ENCODE measurements around the gene COX8A. TPM values are rescaled to one million over a fixed set of nuclear protein-coding genes. Genes with fewer than 3 reads are reported as not detected.

Gene COX8A
- total and polyA plus RNA-seq, 2 of the 13 experiments (the other 11 are each of a cell fraction or from before 2014, with no cell fraction given), result 202 to 406 TPM

DNA sequence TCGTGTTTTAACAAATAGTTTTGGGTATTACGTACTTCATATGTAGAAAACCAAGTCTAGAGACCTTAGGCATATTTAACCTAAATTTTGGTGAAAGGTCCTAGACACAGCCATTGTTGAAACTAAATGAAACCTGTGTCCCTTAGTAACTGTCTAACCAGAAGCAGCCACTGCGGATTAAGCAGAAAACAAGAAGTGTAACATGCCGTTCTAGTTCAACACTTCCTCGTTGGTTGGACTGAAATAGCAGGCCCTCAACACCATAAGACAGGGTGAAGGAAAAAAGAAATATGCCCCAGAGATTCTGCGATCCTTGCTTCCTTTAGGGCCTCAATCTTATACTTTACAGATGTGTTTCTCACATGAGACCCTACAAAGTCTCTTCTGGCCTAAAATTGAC is 33.6 kb upstream of the COX8A start (continued):
- TF ChIP-seq PAXIP1 (CRISPR knock-in tag; conservative IDR thresholded peaks at IDR 0.05) (no peak), PTBP1 (IDR thresholded peaks at IDR 0.05; ENCODE audit: low read depth, low read length, poor library complexity, severe bottlenecking) (no peak)

DNA sequence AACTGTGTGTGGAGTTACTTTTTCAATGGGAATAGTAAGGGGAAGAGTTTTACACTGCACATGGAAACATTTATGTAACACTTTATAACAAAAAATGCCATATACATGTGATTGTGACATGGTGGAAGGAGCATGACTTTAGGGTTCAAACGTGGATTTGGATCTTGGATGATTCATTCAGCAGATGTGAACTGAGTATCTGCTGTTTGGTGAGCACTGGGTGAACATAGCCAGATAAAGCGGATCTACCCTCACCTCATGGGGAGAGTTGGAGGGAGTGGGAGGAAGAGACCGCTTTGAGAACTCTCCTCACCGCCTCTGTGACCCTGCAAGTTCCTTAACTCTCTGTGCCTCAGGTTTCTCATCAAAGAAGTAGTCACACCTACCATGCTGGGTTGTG is 32.5 kb upstream of the COX8A start:
- ChIA-PET POLR2A (no interaction called here), CTCF (ENCODE audit: low intra/inter-chr PET ratio, low total read pairs) (no interaction called here)
- no peak for FAIRE-seq
- intact Hi-C loops (cut with micrococcal nuclease; ENCODE audit: unreplicated experiment) (no loop called here), in situ Hi-C loops (cut with HindIII; ENCODE audit: extremely low pct_ligation_motif_present, low pct_unique_long_range_greater_than_20kb) (loop anchor here (10.0 kb wide), 1 partner anchor 107 kb away; the partner anchor contains the start of gene MARK2)
- WGBS (ENCODE audit: low lambda C conversion rate), result 89% methylated on average over 4 of the region's 4 CpGs
- H3K79me2 ChIP-seq (ENCODE audit: insufficient read depth, low read length), result peaks cover 41% of the 10 kb centered on the region
- no peak overlapping the region for H3K9ac ChIP-seq (ENCODE audit: insufficient read depth, low read depth, low read length)
- BruUV-seq (replicated peaks), result no TSS peak
- no peak overlapping the region for H3K4me2 ChIP-seq (ENCODE audit: low read depth, low read length)
- peaks cover 5 to 10% of the 10 kb centered on the region in 2 experiments; a peak in 4 of 5 replicates for H3K36me3 ChIP-seq (replicated peaks in 1 of 2; ENCODE audit: control insufficient read depth in 1 of 2, insufficient read depth in 2 of 2, low read length in 2 of 2)
- ATAC-seq, result no peak
- peaks cover 11% of the 10 kb centered on the region; the same call in 1 of the 2 replicates for H4K20me1 ChIP-seq (ENCODE audit: insufficient read depth, low read length)
- H3K4me3 ChIP-seq (replicated peaks in 1 of 3; ENCODE audit: insufficient read depth in 1 of 3, low read depth in 2 of 3, low read length in 3 of 3), result no peak overlapping the region
- peaks cover 47% of the 10 kb centered on the region for H3K4me1 ChIP-seq (ENCODE audit: insufficient read depth, low read length)
- no peaks in the 10 kb centered on the region; a peak in 1 of 5 replicates for H3K27me3 ChIP-seq (ENCODE audit: control insufficient read depth in 1 of 2, insufficient read depth in 2 of 2, low read length in 2 of 2)
- no peak for DNase-seq (ENCODE audit: low spot score)
- H3K9me3 ChIP-seq (ENCODE audit: low read length), result no peaks in the 10 kb centered on the region
- H2AFZ ChIP-seq (ENCODE audit: low read length), result no peak overlapping the region
- no peak overlapping the region for H3K27ac ChIP-seq (ENCODE audit: extremely low read length, insufficient read depth, low read length)
- TF ChIP-seq CEBPG (CRISPR knock-in tag; IDR thresholded peaks at IDR 0.05) (no peak), ZFY (CRISPR knock-in tag; IDR thresholded peaks at IDR 0.05) (no peak), ZNF24 (IDR thresholded peaks at IDR 0.05) (no peak), MIER2 (CRISPR knock-in tag; IDR thresholded peaks at IDR 0.05) (no peak), ZNF737 (CRISPR knock-in tag; IDR thresholded peaks at IDR 0.05; ENCODE audit: borderline replicate concordance) (no peak), GATAD2A (CRISPR knock-in tag; IDR thresholded peaks at IDR 0.05) (no peak), E2F1 (CRISPR knock-in tag; IDR thresholded peaks at IDR 0.05) (no peak), SIN3B (IDR thresholded peaks at IDR 0.05; ENCODE audit: low read length) (no peak), PLRG1 (conservative IDR thresholded peaks at IDR 0.05) (no peak), SKI (IDR thresholded peaks at IDR 0.05; ENCODE audit: partially characterized antibody) (no peak), MXI1 (IDR thresholded peaks at IDR 0.05; ENCODE audit: borderline replicate concordance, low read depth, low read length) (no peak)
- TF ChIP-seq, protein P1, sequence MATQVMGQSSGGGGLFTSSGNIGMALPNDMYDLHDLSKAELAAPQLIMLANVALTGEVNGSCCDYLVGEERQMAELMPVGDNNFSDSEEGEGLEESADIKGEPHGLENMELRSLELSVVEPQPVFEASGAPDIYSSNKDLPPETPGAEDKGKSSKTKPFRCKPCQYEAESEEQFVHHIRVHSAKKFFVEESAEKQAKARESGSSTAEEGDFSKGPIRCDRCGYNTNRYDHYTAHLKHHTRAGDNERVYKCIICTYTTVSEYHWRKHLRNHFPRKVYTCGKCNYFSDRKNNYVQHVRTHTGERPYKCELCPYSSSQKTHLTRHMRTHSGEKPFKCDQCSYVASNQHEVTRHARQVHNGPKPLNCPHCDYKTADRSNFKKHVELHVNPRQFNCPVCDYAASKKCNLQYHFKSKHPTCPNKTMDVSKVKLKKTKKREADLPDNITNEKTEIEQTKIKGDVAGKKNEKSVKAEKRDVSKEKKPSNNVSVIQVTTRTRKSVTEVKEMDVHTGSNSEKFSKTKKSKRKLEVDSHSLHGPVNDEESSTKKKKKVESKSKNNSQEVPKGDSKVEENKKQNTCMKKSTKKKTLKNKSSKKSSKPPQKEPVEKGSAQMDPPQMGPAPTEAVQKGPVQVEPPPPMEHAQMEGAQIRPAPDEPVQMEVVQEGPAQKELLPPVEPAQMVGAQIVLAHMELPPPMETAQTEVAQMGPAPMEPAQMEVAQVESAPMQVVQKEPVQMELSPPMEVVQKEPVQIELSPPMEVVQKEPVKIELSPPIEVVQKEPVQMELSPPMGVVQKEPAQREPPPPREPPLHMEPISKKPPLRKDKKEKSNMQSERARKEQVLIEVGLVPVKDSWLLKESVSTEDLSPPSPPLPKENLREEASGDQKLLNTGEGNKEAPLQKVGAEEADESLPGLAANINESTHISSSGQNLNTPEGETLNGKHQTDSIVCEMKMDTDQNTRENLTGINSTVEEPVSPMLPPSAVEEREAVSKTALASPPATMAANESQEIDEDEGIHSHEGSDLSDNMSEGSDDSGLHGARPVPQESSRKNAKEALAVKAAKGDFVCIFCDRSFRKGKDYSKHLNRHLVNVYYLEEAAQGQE (IDR thresholded peaks at IDR 0.05; ENCODE audit: borderline replicate concordance in 1 of 2, low read depth in 1 of 2, low read length in 2 of 2), result no peak

All from HepG2 (cell line).